HG02884 (cell line): ENCODE data around the gene CD48.

ENCODE experiments used
- ATAC-seq: cut with Tn5 transposase; IDR thresholded peaks from one replicate; pipeline ENCODE4 v1.9.1; 2021; ENCODE audit warnings: mild to moderate bottlenecking, moderate library complexity; ENCODE audit not compliant: unreplicated experiment

CD48 gene

GRCh38 chr1:160681066-160681890 is 30.3 kb downstream of the CD48 start:
- no peak for ATAC-seq

GRCh38 chr1:160680399-160680798 is 31.2 kb downstream of the CD48 start:
- ATAC-seq: no peak

GRCh38 chr1:160679893-160680292 is 31.7 kb downstream of the CD48 start:
- ATAC-seq: no peak

DNA sequence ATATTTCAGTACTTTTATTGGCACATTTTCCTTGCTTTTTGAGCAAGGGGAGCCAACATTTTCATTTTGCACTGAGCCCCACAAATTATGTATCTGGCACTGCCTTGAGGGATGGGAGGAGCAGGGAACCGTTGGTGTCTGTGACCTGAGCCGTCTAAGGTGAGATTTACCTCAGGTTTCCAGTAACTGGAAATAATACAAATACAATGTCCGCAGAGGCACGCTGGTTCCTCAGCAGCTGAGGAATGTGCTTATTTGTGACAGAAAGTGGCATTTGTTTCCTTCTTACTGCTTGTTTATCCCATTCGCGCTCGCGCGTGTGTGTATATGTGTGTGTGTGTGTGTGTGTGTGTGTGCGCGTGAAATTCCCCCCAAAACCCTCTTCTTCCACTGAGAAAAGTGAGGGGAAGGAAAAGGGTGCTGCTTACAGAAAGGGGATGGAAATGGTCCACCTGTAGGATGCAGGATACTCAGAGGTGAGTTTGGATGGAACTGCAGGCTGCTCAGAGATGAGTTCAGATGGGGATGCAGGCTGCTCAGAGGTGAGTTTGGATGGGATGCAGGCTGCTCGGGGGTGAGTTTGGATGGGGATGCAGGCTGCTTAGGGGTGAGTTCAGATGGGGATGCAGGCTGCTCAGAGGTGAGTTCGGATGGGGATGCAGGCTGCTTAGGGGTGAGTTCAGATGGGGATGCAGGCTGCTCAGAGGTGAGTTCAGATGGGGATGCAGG is 34.6 kb downstream of the CD48 start:
- ATAC-seq: no peak

GRCh38 chr1:160675641-160676410 is 35.8 kb downstream of the CD48 start:
- ATAC-seq: peak; percentile 50

GRCh38 chr1:160674415-160674814 is 37.2 kb downstream of the CD48 start:
- no peak for ATAC-seq

- ATAC-seq: no peak
Observed at GRCh38 chr1:160672789-160673695, 38.6 kb downstream of the CD48 start.

- no peak for ATAC-seq
Observed at GRCh38 chr1:160671603-160672517, 39.8 kb downstream of the CD48 start.

DNA sequence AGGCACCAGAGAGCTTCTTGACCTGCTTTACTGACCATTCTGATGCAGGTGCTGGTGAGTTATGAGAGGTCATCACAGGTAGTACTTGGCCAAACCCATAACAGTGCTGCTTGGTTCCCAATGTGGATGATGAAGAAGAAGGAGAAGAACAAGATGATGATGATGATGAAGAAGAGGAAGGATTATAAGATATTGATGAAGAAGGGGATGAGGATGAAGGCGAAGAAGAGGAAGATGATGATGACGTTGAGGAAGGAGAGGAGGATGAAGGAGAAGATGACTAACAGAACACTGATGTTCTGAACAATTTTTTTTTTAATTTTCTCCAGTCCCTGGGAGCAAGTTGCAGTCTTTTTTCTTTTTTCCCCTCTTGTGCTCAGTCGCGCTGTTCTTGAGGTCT is 40.9 kb downstream of the CD48 start:
- no peak for ATAC-seq

GRCh38 chr1:160669802-160670201 is 41.8 kb downstream of the CD48 start:
- no peak for ATAC-seq

GRCh38 chr1:160669276-160669675 is 42.3 kb downstream of the CD48 start:
- no peak for ATAC-seq

DNA sequence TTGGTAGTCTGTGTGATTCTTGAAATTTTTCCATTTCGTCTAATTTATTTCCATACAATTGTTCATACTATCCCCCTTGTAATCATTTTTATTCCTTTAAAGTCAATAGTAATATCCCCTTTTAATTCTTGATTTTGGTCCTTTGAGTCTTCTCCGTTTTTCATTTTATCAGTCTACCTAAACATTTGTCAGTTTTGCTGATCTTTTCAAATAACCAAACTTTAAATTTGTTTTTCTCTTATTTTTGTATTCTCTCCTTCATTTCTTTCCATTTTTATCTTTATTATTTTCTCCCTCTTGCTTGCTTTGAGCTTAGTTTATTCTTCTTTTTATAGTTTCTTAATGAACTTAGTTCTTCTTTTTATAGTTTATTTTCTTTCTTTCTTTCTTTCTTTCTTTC is 43.7 kb downstream of the CD48 start:
- ATAC-seq: no peak

DNA sequence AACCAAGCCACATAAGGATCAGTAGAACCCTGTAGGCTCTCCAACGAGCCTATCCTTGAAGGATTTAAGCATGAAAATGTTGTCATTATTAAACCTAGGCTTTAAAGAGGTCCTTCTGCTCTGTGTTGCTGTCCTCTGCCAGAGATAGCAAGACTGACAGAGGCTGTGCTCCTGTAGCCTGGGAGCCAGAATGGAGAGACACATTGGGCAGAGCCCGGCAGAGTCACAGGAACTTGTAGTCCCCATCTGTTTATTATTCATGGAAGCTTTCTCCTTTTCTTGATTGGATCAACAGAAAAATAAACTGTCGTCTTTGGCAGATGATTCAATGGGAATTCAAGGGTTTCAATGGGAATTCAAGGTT is 45.6 kb downstream of the CD48 start:
- ATAC-seq: no peak

GRCh38 chr1:160665330-160666078 is 46.1 kb downstream of the CD48 start:
- ATAC-seq: no peak

GRCh38 chr1:160664573-160665051 is 47.0 kb downstream of the CD48 start:
- ATAC-seq: peak; percentile 73

GRCh38 chr1:160662910-160663309 is 48.7 kb downstream of the CD48 start:
- ATAC-seq: no peak

DNA sequence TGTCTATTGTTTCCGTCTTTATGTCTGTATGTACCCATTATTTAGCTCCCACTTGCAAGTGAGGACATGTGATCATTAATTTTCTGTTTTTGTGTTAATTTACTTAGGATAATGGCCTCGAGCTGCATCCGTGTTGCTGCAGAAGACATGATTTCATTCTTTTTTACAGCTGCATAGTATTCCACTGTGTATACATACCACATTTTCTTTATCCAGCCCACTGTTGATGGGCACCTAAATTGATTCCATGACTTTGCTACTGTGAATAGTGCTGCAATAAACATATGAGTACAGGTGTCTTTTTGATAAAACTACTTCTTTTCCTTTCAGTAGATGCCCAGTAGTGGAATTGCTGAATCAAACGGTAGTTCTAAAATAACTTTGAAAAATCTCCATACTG is 52.1 kb downstream of the CD48 start:
- no peak for ATAC-seq

- ATAC-seq: no peak
Observed at GRCh38 chr1:160658814-160659193, 52.8 kb downstream of the CD48 start.
